MM.1S (cell line): Measurements from ENCODE around the gene KLHL18.

Experiments used
- DNase-seq: peaks from one replicate; pipeline ENCODE4 v3.0.0-alpha.2; 2015
- H2AFZ ChIP-seq: fragments of 300-600 bp; sonication (generic); 2 replicates; pipeline ENCODE4 v1.6.0; 2016; ENCODE audit warnings: antibody characterized with exemption, low read length
- H3F3A ChIP-seq: fragments of 300-600 bp; sonication (generic); 2 replicates; pipeline ENCODE4 v1.6.1; 2016; ENCODE audit warnings: mild to moderate bottlenecking, antibody characterized with exemption, low read length, moderate library complexity, mixed read lengths; ENCODE audit not compliant: insufficient read depth
- H3K27ac ChIP-seq: fragments of 300-600 bp; sonication (generic); 2 replicates; pipeline ENCODE4 v1.5.1; 2016; ENCODE audit warnings: mild to moderate bottlenecking, low read length
- H3K27me3 ChIP-seq: fragments of 300-600 bp; sonication (generic); replicated peaks from 2 replicates; pipeline ENCODE4 v1.6.0; 2016; ENCODE audit warnings: low read length; ENCODE audit not compliant: insufficient read depth
- H3K36me3 ChIP-seq: fragments of 300-600 bp; sonication (generic); replicated peaks from 2 replicates; pipeline ENCODE4 v1.6.1; 2016; ENCODE audit warnings: mild to moderate bottlenecking, low read length, mixed read lengths; ENCODE audit not compliant: insufficient read depth
- H3K4me1 ChIP-seq: fragments of 300-600 bp; sonication (generic); 2 replicates; pipeline ENCODE4 v1.6.1; 2016; ENCODE audit warnings: low read length, mixed read lengths
- H3K4me2 ChIP-seq: fragments of 300-600 bp; sonication (generic); 2 replicates; pipeline ENCODE4 v1.6.0; 2016; ENCODE audit warnings: low read depth, low read length
- H3K4me3 ChIP-seq: fragments of 300-600 bp; sonication (generic); 2 replicates; pipeline ENCODE4 v1.5.1; 2016; ENCODE audit warnings: low read length, mixed read lengths
- H3K79me2 ChIP-seq: fragments of 300-600 bp; sonication (generic); 2 replicates; pipeline ENCODE4 v1.6.1; 2016; ENCODE audit warnings: mixed run types, low read length, mixed read lengths
- H3K9ac ChIP-seq: fragments of 300-600 bp; sonication (generic); 2 replicates; pipeline ENCODE4 v1.6.1; 2016; ENCODE audit warnings: low read length, mixed read lengths
- H3K9me2 ChIP-seq: fragments of 300-600 bp; sonication (generic); replicated peaks from 2 replicates; pipeline ENCODE4 v1.6.1; 2016; ENCODE audit warnings: mild to moderate bottlenecking, low read length, mixed read lengths; ENCODE audit not compliant: insufficient read depth
- H3K9me3 ChIP-seq: fragments of 300-600 bp; sonication (generic); replicated peaks from 2 replicates; pipeline ENCODE4 v1.6.1; 2016; ENCODE audit warnings: mild to moderate bottlenecking, low read length, mixed read lengths; ENCODE audit not compliant: insufficient read depth
- H4K20me1 ChIP-seq: fragments of 300-600 bp; sonication (generic); 2 replicates; pipeline ENCODE4 v1.6.1; 2016; ENCODE audit warnings: mild to moderate bottlenecking, low read length, moderate library complexity, mixed read lengths; ENCODE audit not compliant: insufficient read depth
- CTCF ChIP-seq: fragments of 300-600 bp; sonication (generic); IDR thresholded peaks from 2 replicates; pipeline ENCODE4 v1.5.1; 2016; ENCODE audit warnings: antibody characterized with exemption, low read length, mixed read lengths
- EZH2 ChIP-seq: fragments of 300-600 bp; sonication (generic); optimal IDR thresholded peaks from 2 replicates; pipeline ENCODE3; 2017; ENCODE audit warnings: low read depth, mild to moderate bottlenecking, antibody characterized with exemption, low read length, mixed read lengths
- EZH2phosphoT487 ChIP-seq: fragments of 300-600 bp; sonication (generic); IDR thresholded peaks from 2 replicates; pipeline ENCODE4 v1.6.1; 2018; ENCODE audit warnings: antibody characterized with exemption, low read length

The KLHL18 gene

DNA sequence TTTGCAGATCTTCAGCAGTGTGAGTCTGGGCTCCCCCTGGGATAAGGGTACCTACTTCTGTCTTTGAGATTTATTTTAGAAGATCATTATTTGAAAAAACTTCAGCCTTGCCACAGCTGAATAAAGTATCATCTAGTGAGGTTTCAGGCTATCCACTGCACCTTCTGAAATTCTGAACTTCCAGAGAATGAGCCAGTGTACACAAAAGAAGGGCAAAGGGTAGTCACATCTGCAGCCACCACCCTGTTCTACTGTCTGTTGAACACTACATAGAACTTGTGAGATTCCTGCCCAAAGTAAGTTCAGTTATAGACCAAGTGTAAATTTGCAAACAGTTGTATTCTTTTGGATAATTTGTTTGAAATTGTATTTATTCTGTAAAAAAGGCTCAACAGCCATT is 60.1 kb downstream of the KLHL18 start:
- Histone ChIP-seq H3K9ac (no peak overlapping the region), H3F3A (peaks cover 8% of the 10 kb centered on the region), H3K79me2 (no peaks in the 10 kb centered on the region), H3K9me3 (no peaks in the 10 kb centered on the region), H4K20me1 (no peaks in the 10 kb centered on the region), H3K36me3 (no peaks in the 10 kb centered on the region; the same call in 1 of the 2 replicates), H3K9me2 (no peaks in the 10 kb centered on the region), H3K27ac (no peak overlapping the region), H3K4me1 (peaks cover 19% of the 10 kb centered on the region), H3K27me3 (no peaks in the 10 kb centered on the region), H3K4me2 (no peak overlapping the region), H3K4me3 (no peak overlapping the region), H2AFZ (no peak overlapping the region)
- TF ChIP-seq EZH2 = no peak
- TF ChIP-seq CTCF = no peak
- no peak for TF ChIP-seq EZH2phosphoT487
- no peak for DNase-seq

GRCh38 chr3:47343471-47343971 is 60.8 kb downstream of the KLHL18 start:
- Histone ChIP-seq H3K27me3 (no peaks in the 10 kb centered on the region), H3K4me3 (no peak overlapping the region), H3K4me1 (peaks cover 19% of the 10 kb centered on the region), H3K4me2 (no peak overlapping the region), H2AFZ (no peak overlapping the region), H3K9me2 (no peaks in the 10 kb centered on the region), H4K20me1 (no peaks in the 10 kb centered on the region), H3K9me3 (no peaks in the 10 kb centered on the region), H3K9ac (no peak overlapping the region), H3F3A (peaks cover 8% of the 10 kb centered on the region), H3K36me3 (no peaks in the 10 kb centered on the region; the same call in 1 of the 2 replicates), H3K79me2 (no peaks in the 10 kb centered on the region), H3K27ac (no peak overlapping the region)
- no peak for DNase-seq
- TF ChIP-seq EZH2 = no peak
- no peak for TF ChIP-seq EZH2phosphoT487
- no peak for TF ChIP-seq CTCF

GRCh38 chr3:47344971-47345370 is 62.2 kb downstream of the KLHL18 start:
- no peaks in the 10 kb centered on the region for H3K79me2 ChIP-seq
- H2AFZ ChIP-seq = no peak overlapping the region
- H3K27ac ChIP-seq = no peak overlapping the region

More at GRCh38 chr3:47344971-47345370, 62.2 kb downstream of the KLHL18 start:
- peaks cover 19% of the 10 kb centered on the region for H3K4me1 ChIP-seq
- no peak overlapping the region for H3K9ac ChIP-seq
- no peaks in the 10 kb centered on the region for H3K27me3 ChIP-seq
- no peaks in the 10 kb centered on the region for H4K20me1 ChIP-seq
- TF ChIP-seq CTCF (no peak), EZH2phosphoT487 (no peak), EZH2 (no peak)
- H3K4me3 ChIP-seq = no peak overlapping the region
- no peaks in the 10 kb centered on the region for H3K9me3 ChIP-seq
- no peak overlapping the region for H3K4me2 ChIP-seq
- H3K9me2 ChIP-seq = no peaks in the 10 kb centered on the region
- DNase-seq = no peak
- no peaks in the 10 kb centered on the region for H3K36me3 ChIP-seq
- peaks cover 8% of the 10 kb centered on the region for H3F3A ChIP-seq
